ENCODE results near the gene TATDN2.
"Not testable (repeated sequence)": the region's sequence is repeated elsewhere in the genome, so short reads cannot be mapped to it uniquely, and the experiment has no call there.

The TATDN2 gene

GRCh38 chr3:10266936-10267335 is 18.7 kb downstream of the TATDN2 start:
- not testable (repeated sequence) for H4K8ac ChIP-seq (ENCODE audit: low read depth, low read length); H4K91ac ChIP-seq (ENCODE audit: low read depth, low read length); DNase-seq; H3K4me3 ChIP-seq (ENCODE audit: low read depth, low read length); H2AK5ac ChIP-seq (ENCODE audit: low read length); H3K4ac ChIP-seq (ENCODE audit: low read depth, low read length); H2BK120ac ChIP-seq (ENCODE audit: insufficient read depth, low read length, poor library complexity); H3K79me1 ChIP-seq (ENCODE audit: low read length); H3K4me1 ChIP-seq (ENCODE audit: control insufficient read depth in 1 of 2, insufficient read depth in 2 of 2, low read length in 2 of 2); H3K9me3 ChIP-seq (ENCODE audit: insufficient read depth, low read depth, low read length); H3K9ac ChIP-seq (ENCODE audit: low read length); H3K18ac ChIP-seq (ENCODE audit: low read length); H3K4me2 ChIP-seq (ENCODE audit: low read length); H3K14ac ChIP-seq (ENCODE audit: low read length); H2BK12ac ChIP-seq (ENCODE audit: low read length); H3K27ac ChIP-seq (ENCODE audit: low read depth, low read length); H3K23ac ChIP-seq (ENCODE audit: low read length); H4K12ac ChIP-seq (ENCODE audit: low read depth, low read length); H2BK5ac ChIP-seq (ENCODE audit: low read depth, low read length, poor library complexity); H2AFZ ChIP-seq (ENCODE audit: insufficient read depth, low read length, poor library complexity); H3K27me3 ChIP-seq (ENCODE audit: insufficient read depth, low read length); H3K79me2 ChIP-seq (ENCODE audit: control insufficient read depth, insufficient read depth, low read length, poor library complexity)
- no CpG with 5 or more reads among the region's 7 CpGs for WGBS (ENCODE audit: extremely low coverage, insufficient coverage, insufficient read length)
- peaks cover 20 to 26% of the 10 kb centered on the region in 2 experiments for H3K36me3 ChIP-seq (ENCODE audit: control insufficient read depth in 1 of 2, insufficient read depth in 2 of 2, low read length in 2 of 2)

DNA sequence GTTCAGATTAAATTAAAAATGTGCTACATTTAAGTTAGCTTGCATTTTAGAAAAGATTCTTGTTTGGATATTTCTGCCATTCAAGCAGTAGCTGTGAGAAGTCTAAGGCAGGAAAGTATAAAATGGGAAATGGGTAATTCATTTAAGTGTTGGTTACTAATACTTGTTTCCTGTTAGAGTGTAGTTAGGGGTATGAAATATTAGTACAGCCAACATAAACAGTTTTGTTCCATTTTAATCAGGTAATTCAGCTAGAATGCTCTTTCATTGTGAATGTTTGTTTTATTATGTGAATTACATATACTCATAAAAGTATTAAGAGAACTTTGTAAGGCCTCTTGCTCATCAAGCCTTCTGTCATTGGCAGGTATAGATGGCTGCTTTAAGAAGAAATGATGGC is 19.9 kb downstream of the TATDN2 start:
- H3K4ac ChIP-seq (ENCODE audit: low read depth, low read length): no peak overlapping the region
- no peak for DNase-seq
- H3K27ac ChIP-seq (ENCODE audit: low read depth, low read length): no peak overlapping the region
- H2BK5ac ChIP-seq (ENCODE audit: low read depth, low read length, poor library complexity): no peak overlapping the region
- H3K4me3 ChIP-seq (ENCODE audit: low read depth, low read length): no peak overlapping the region
- H3K9me3 ChIP-seq (ENCODE audit: insufficient read depth, low read depth, low read length): no peaks in the 10 kb centered on the region
- no peak overlapping the region for H2AFZ ChIP-seq (ENCODE audit: insufficient read depth, low read length, poor library complexity)
- H3K4me2 ChIP-seq (ENCODE audit: low read length): no peak overlapping the region
- H3K18ac ChIP-seq (ENCODE audit: low read length): no peak overlapping the region
- no peak overlapping the region for H3K9ac ChIP-seq (ENCODE audit: low read length)
- H2BK12ac ChIP-seq (ENCODE audit: low read length): no peak overlapping the region
- no peak overlapping the region for H4K91ac ChIP-seq (ENCODE audit: low read depth, low read length)
- peaks cover 20 to 31% of the 10 kb centered on the region in 2 experiments for H3K36me3 ChIP-seq (ENCODE audit: control insufficient read depth in 1 of 2, insufficient read depth in 2 of 2, low read length in 2 of 2)
- H3K79me1 ChIP-seq (ENCODE audit: low read length): no peaks in the 10 kb centered on the region
- H3K79me2 ChIP-seq (ENCODE audit: control insufficient read depth, insufficient read depth, low read length, poor library complexity): no peaks in the 10 kb centered on the region
- no peaks in the 10 kb centered on the region for H3K27me3 ChIP-seq (ENCODE audit: insufficient read depth, low read length)
- no peak overlapping the region for H2BK120ac ChIP-seq (ENCODE audit: insufficient read depth, low read length, poor library complexity)
- no peak overlapping the region for H3K23ac ChIP-seq (ENCODE audit: low read length)
- H3K14ac ChIP-seq (ENCODE audit: low read length): no peak overlapping the region
- no peaks in the 10 kb centered on the region for H3K4me1 ChIP-seq (ENCODE audit: control insufficient read depth in 1 of 2, insufficient read depth in 2 of 2, low read length in 2 of 2)
- H4K8ac ChIP-seq (ENCODE audit: low read depth, low read length): no peak overlapping the region
- H2AK5ac ChIP-seq (ENCODE audit: low read length): no peak overlapping the region
- H4K12ac ChIP-seq (ENCODE audit: low read depth, low read length): no peak overlapping the region

GRCh38 chr3:10268930-10269329 is 20.7 kb downstream of the TATDN2 start:
- H3K18ac ChIP-seq (ENCODE audit: low read length): no peak overlapping the region
- H3K4me3 ChIP-seq (ENCODE audit: low read depth, low read length): no peak overlapping the region
- H3K4ac ChIP-seq (ENCODE audit: low read depth, low read length): no peak overlapping the region
- no peak for DNase-seq
- no peaks in the 10 kb centered on the region for H3K27me3 ChIP-seq (ENCODE audit: insufficient read depth, low read length)
- H2BK12ac ChIP-seq (ENCODE audit: low read length): no peak overlapping the region
- H2AK5ac ChIP-seq (ENCODE audit: low read length): no peak overlapping the region
- H2BK5ac ChIP-seq (ENCODE audit: low read depth, low read length, poor library complexity): no peak overlapping the region
- no CpG with 5 or more reads among the region's 5 CpGs for WGBS (ENCODE audit: extremely low coverage, insufficient coverage, insufficient read length)
- no peaks in the 10 kb centered on the region for H3K79me2 ChIP-seq (ENCODE audit: control insufficient read depth, insufficient read depth, low read length, poor library complexity)
- no peak overlapping the region for H3K4me2 ChIP-seq (ENCODE audit: low read length)
- H3K36me3 ChIP-seq (ENCODE audit: control insufficient read depth in 1 of 2, insufficient read depth in 2 of 2, low read length in 2 of 2): peaks cover 20 to 31% of the 10 kb centered on the region in 2 experiments
- H3K14ac ChIP-seq (ENCODE audit: low read length): no peak overlapping the region
- H3K23ac ChIP-seq (ENCODE audit: low read length): no peak overlapping the region
- H4K8ac ChIP-seq (ENCODE audit: low read depth, low read length): no peak overlapping the region
- H3K79me1 ChIP-seq (ENCODE audit: low read length): no peaks in the 10 kb centered on the region
- H4K91ac ChIP-seq (ENCODE audit: low read depth, low read length): no peak overlapping the region
- no peaks in the 10 kb centered on the region for H3K9me3 ChIP-seq (ENCODE audit: insufficient read depth, low read depth, low read length)
- H3K27ac ChIP-seq (ENCODE audit: low read depth, low read length): no peak overlapping the region
- no peaks in the 10 kb centered on the region for H3K4me1 ChIP-seq (ENCODE audit: control insufficient read depth in 1 of 2, insufficient read depth in 2 of 2, low read length in 2 of 2)
- H3K9ac ChIP-seq (ENCODE audit: low read length): no peak overlapping the region
- H2AFZ ChIP-seq (ENCODE audit: insufficient read depth, low read length, poor library complexity): no peak overlapping the region
- no peak overlapping the region for H4K12ac ChIP-seq (ENCODE audit: low read depth, low read length)
- no peak overlapping the region for H2BK120ac ChIP-seq (ENCODE audit: insufficient read depth, low read length, poor library complexity)

DNA sequence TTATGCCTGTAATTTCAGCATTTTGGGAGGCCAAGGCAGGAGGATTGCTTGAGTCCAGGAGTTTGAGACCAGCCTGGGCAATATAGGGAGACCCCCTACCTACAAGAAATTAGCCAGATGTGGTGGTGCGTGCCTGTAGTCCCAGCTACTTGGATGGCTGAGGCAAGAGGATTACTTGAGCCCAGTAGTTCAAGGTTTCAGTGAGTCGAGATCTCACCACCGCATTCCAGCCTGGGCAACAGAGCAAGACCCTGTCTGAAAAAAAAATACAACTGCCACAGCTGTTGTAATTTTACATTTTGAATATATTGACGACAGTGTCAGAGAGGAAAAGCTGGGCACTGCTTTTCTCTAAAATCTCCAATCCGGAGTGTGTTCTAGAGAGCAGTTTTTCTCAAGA is 21.2 kb downstream of the TATDN2 start:
- Histone ChIP-seq H3K4me3 (ENCODE audit: low read depth, low read length) (no peak overlapping the region), H2BK12ac (ENCODE audit: low read length) (no peak overlapping the region), H3K18ac (ENCODE audit: low read length) (no peak overlapping the region), H2AFZ (ENCODE audit: insufficient read depth, low read length, poor library complexity) (no peak overlapping the region), H3K4me1 (ENCODE audit: control insufficient read depth in 1 of 2, insufficient read depth in 2 of 2, low read length in 2 of 2) (no peaks in the 10 kb centered on the region), H4K12ac (ENCODE audit: low read depth, low read length) (no peak overlapping the region), H3K9me3 (ENCODE audit: insufficient read depth, low read depth, low read length) (no peaks in the 10 kb centered on the region), H4K8ac (ENCODE audit: low read depth, low read length) (no peak overlapping the region), H2BK120ac (ENCODE audit: insufficient read depth, low read length, poor library complexity) (no peak overlapping the region), H3K27me3 (ENCODE audit: insufficient read depth, low read length) (no peaks in the 10 kb centered on the region), H3K27ac (ENCODE audit: low read depth, low read length) (no peak overlapping the region), H2BK5ac (ENCODE audit: low read depth, low read length, poor library complexity) (no peak overlapping the region), H3K79me2 (ENCODE audit: control insufficient read depth, insufficient read depth, low read length, poor library complexity) (no peaks in the 10 kb centered on the region), H4K91ac (ENCODE audit: low read depth, low read length) (no peak overlapping the region), H3K79me1 (ENCODE audit: low read length) (no peaks in the 10 kb centered on the region), H3K14ac (ENCODE audit: low read length) (no peak overlapping the region), H3K9ac (ENCODE audit: low read length) (no peak overlapping the region), H2AK5ac (ENCODE audit: low read length) (no peak overlapping the region), H3K4me2 (ENCODE audit: low read length) (no peak overlapping the region), H3K4ac (ENCODE audit: low read depth, low read length) (no peak overlapping the region), H3K36me3 (ENCODE audit: control insufficient read depth in 1 of 2, insufficient read depth in 2 of 2, low read length in 2 of 2) (peaks cover 20 to 31% of the 10 kb centered on the region in 2 experiments), H3K23ac (ENCODE audit: low read length) (no peak overlapping the region)
- no peak for DNase-seq
- no CpG with 5 or more reads among the region's 5 CpGs for WGBS (ENCODE audit: extremely low coverage, insufficient coverage, insufficient read length)
